A549 (cell line): Measurements from ENCODE around the gene TEKTIP1. TPM values are rescaled to one million over a fixed set of nuclear protein-coding genes. Genes with fewer than 3 reads are reported as not detected.

Experiments
- ATAC-seq, 2 experiments: fragments of 200-7000 bp in 1 of 2; fragments of >200 bp in 1 of 2; cut with Nextera tagmentation in 1 of 2; cut with Tn5 transposase in 1 of 2; 3 replicates each; pipeline versions ENCODE4 v1.8.0 to v1.9.1; 2018 to 2020; ENCODE audit warnings: mild to moderate bottlenecking in 1 of 2, moderate library complexity in 1 of 2
- CTCF ChIA-PET: fragments of 300-600 bp; sonication (Branson Sonifier 250); formaldehyde crosslinking; extraction: SDS; loops from one replicate; lab custom pipeline; 2021; ENCODE audit warnings: antibody characterized with exemption, inconsistent platforms; lab: Yijun Ruan, JAX
- POLR2A ChIA-PET: fragments of 350-600 bp; formaldehyde crosslinking; extraction: SDS; loops from one replicate; lab custom pipeline; 2021; ENCODE audit warnings: antibody characterized with exemption, inconsistent platforms; lab: Yijun Ruan, JAX
- DNase-seq, 2 experiments: peaks; one replicate each; pipeline versions ENCODE4 v3.0.0 to v3.0.0-alpha.2; 2011 to 2016; ENCODE audit warnings: low read depth in 1 of 2, low spot score in 1 of 2
- FAIRE-seq: peaks from 2 replicates; lab custom pipeline; 2011; peaks lifted over from hg19 to GRCh38; lab: Jason Lieb, UNC
- H3K27ac ChIP-seq, 2 experiments: fragments of >200 bp; sonication (Bioruptor Twin); formaldehyde crosslinking; 3 replicates each; pipeline ENCODE4 v1.5.1; 2016 to 2017
- H3K4me1 ChIP-seq: fragments of >200 bp; sonication (Bioruptor Twin); formaldehyde crosslinking; 3 replicates; pipeline ENCODE4 v1.6.1; 2016
- H3K4me2 ChIP-seq: fragments of >200 bp; sonication (Bioruptor Twin); formaldehyde crosslinking; 3 replicates; pipeline ENCODE4 v1.6.1; 2016
- H3K4me3 ChIP-seq: fragments of >200 bp; sonication (Bioruptor Twin); formaldehyde crosslinking; 3 replicates; pipeline ENCODE4 v1.5.1; 2016
- H3K9me3 ChIP-seq: fragments of >200 bp; sonication (Bioruptor Twin); formaldehyde crosslinking; 3 replicates; pipeline ENCODE4 v1.6.1; 2016
- ATOH8 ChIP-seq: fragments of 250-450 bp; sonication (Bioruptor Pico); IDR thresholded peaks from 2 replicates; pipeline ENCODE4 v1.5.0; 2020; ENCODE audit warnings: low read depth, mild to moderate bottlenecking, moderate library complexity
- BHLHE40 ChIP-seq: IDR thresholded peaks from 2 replicates; pipeline ENCODE4 v1.6.1; 2012; ENCODE audit warnings: low read depth, low read length, inconsistent platforms
- CBX8 ChIP-seq: fragments of 200-600 bp; sonication (generic); IDR thresholded peaks from 2 replicates; pipeline ENCODE4 v1.6.1; 2016
- E2F6 ChIP-seq: IDR thresholded peaks from 2 replicates; pipeline ENCODE4 v1.6.1; 2012; ENCODE audit warnings: low read depth, borderline replicate concordance
- EHF ChIP-seq: fragments of 250-450 bp; sonication (Bioruptor Pico); IDR thresholded peaks from 2 replicates; pipeline ENCODE4 v1.5.0; 2020; ENCODE audit warnings: mild to moderate bottlenecking
- EHMT2 ChIP-seq: fragments of 200-600 bp; sonication (generic); IDR thresholded peaks from 2 replicates; pipeline ENCODE4 v1.6.1; 2016; ENCODE audit warnings: antibody characterized with exemption, low read depth, mild to moderate bottlenecking, moderate library complexity
- GATA3 ChIP-seq: IDR thresholded peaks from 2 replicates; pipeline ENCODE4 v1.6.1; 2012; ENCODE audit warnings: borderline replicate concordance
- HDAC2 ChIP-seq: fragments of 200-600 bp; sonication (generic); IDR thresholded peaks from 2 replicates; pipeline ENCODE4 v1.6.1; 2016
- HMGXB4 ChIP-seq: fragments of 250-450 bp; sonication (Bioruptor Pico); IDR thresholded peaks from 2 replicates; pipeline ENCODE4 v1.5.0; 2021; ENCODE audit warnings: mild to moderate bottlenecking, moderate library complexity, borderline replicate concordance
- KDM5A ChIP-seq: fragments of 200-600 bp; sonication (generic); IDR thresholded peaks from 2 replicates; pipeline ENCODE4 v1.6.1; 2016; ENCODE audit warnings: antibody characterized with exemption, mild to moderate bottlenecking
- MAX ChIP-seq: IDR thresholded peaks from 2 replicates; pipeline ENCODE4 v1.6.1; 2012
- MYC ChIP-seq: IDR thresholded peaks from 2 replicates; pipeline ENCODE4 v1.6.1; 2012; ENCODE audit warnings: mild to moderate bottlenecking, inconsistent platforms, low read length, improper control_type of control experiment, borderline replicate concordance
- NFE2L2 ChIP-seq: fragments of 150-350 bp; conservative IDR thresholded peaks from 2 replicates; pipeline ENCODE4 v1.6.1; 2014; ENCODE audit warnings: low read length
- NR3C1 ChIP-seq: fragments of >200 bp; sonication (Bioruptor Twin); formaldehyde crosslinking; IDR thresholded peaks from 3 replicates; pipeline ENCODE4 v1.6.1; 2017
- POLR2A ChIP-seq: IDR thresholded peaks from 2 replicates; pipeline ENCODE4 v1.6.1; 2012; ENCODE audit warnings: mild to moderate bottlenecking, low read length
- POLR2AphosphoS2 ChIP-seq: conservative IDR thresholded peaks from 2 replicates; pipeline ENCODE4 v1.6.1; 2012; ENCODE audit warnings: low read length, improper control_type of control experiment, inconsistent platforms
- RCOR1 ChIP-seq: fragments of 150-350 bp; IDR thresholded peaks from 2 replicates; pipeline ENCODE4 v1.6.1; 2014; ENCODE audit warnings: antibody characterized with exemption, low read length, low read depth
- REST ChIP-seq: fragments of 200-600 bp; sonication (generic); IDR thresholded peaks from 2 replicates; pipeline ENCODE4 v1.6.1; 2016; ENCODE audit warnings: antibody characterized with exemption, mild to moderate bottlenecking, moderate library complexity
- RNF2 ChIP-seq: fragments of 200-600 bp; sonication (generic); IDR thresholded peaks from 2 replicates; pipeline ENCODE4 v1.6.1; 2016; ENCODE audit warnings: low read depth, mild to moderate bottlenecking, antibody characterized with exemption, moderate library complexity, borderline replicate concordance
- TFCP2L1 ChIP-seq: fragments of 250-450 bp; sonication (Bioruptor Pico); IDR thresholded peaks from 2 replicates; pipeline ENCODE4 v1.5.0; 2021; ENCODE audit warnings: mild to moderate bottlenecking
- USF2 ChIP-seq: fragments of 450-650 bp; IDR thresholded peaks from 2 replicates; pipeline ENCODE4 v1.6.1; 2014; ENCODE audit warnings: antibody characterized with exemption
- ZNF302 ChIP-seq: fragments of 250-450 bp; sonication (Bioruptor Pico); IDR thresholded peaks from 2 replicates; pipeline ENCODE4 v1.9.0; 2021; ENCODE audit warnings: inconsistent platforms, mild to moderate bottlenecking, moderate library complexity
- WGBS: methylation state at CpG from one replicate; pipeline ENCODE4 v1.1.6; 2017; ENCODE audit errors: missing lambda C conversion rate; 5-methylcytosine and 5-hydroxymethylcytosine counted together
- polyA plus RNA-seq, 4 experiments: library from polyadenylated mRNA; depleted of rRNA in 3 of 4; stranded (reverse); fragments of >200 nt; fragmentation: RNase III in 1 of 4; extraction: RNeasy Plus Mini Kit Qiagen cat#74134 plus additional on column Dnase treatment in 1 of 4; gene quantifications; 2 replicates in 3 of 4; 3 replicates in 1 of 4; pipeline ENCODE4 v1.2.3, GENCODE V29; 2011 to 2017

The TEKTIP1 gene
- polyA plus RNA-seq, 2 of the 4 experiments (the other 2 are of a cell fraction) = not detected

GRCh38 chr19:3522421-3523360 lies 16.3 kb upstream of the TEKTIP1 start:
- TF ChIP-seq EHF (no peak), RCOR1 (no peak), ZNF302 (CRISPR knock-in tag) (no peak), REST (no peak), CBX8 (no peak), USF2 (no peak), KDM5A (no peak), HMGXB4 (no peak), TFCP2L1 (no peak), ATOH8 (no peak), RNF2 (no peak), EHMT2 (no peak), POLR2A (no peak), HDAC2 (no peak), NR3C1 (no peak), MYC (no peak), BHLHE40 (no peak)
- FAIRE-seq (no peak), DNase-seq (no peak), ATAC-seq (no peak)
- no peak overlapping the region for H3K27ac ChIP-seq
- H3K4me1 ChIP-seq = no peaks in the 10 kb centered on the region; the same call in 2 of the 3 replicates
- H3K9me3 ChIP-seq = no peaks in the 10 kb centered on the region
- POLR2A ChIA-PET = no interaction called here
- no CpG with 5 or more reads among the region's 40 CpGs for WGBS
- no peak overlapping the region for H3K4me2 ChIP-seq
- CTCF ChIA-PET = interaction anchor here (0.9 to 1.0 kb wide), 2 partner anchors 23 to 218 kb away, joined by 3 read pairs; no protein-coding TSS in a partner anchor
- no peak overlapping the region for H3K4me3 ChIP-seq

GRCh38 chr19:3523361-3524077 lies 15.5 kb upstream of the TEKTIP1 start:
- Histone ChIP-seq H3K9me3 (no peaks in the 10 kb centered on the region), H3K4me2 (no peak overlapping the region), H3K4me3 (no peak overlapping the region), H3K27ac (no peak overlapping the region), H3K4me1 (no peaks in the 10 kb centered on the region)
- FAIRE-seq (no peak), DNase-seq (no peak), ATAC-seq (no peak)
- ChIA-PET POLR2A (no interaction called here), CTCF (no interaction called here)
- 100% methylated on average over 1 of the region's 21 CpGs for WGBS
- TF ChIP-seq NFE2L2 = no peak
- no peak for TF ChIP-seq NR3C1
- TF ChIP-seq MAX = no peak
- no peak for TF ChIP-seq GATA3
- TF ChIP-seq REST = no peak
- TF ChIP-seq BHLHE40 = no peak
- no peak for TF ChIP-seq POLR2AphosphoS2
- no peak for TF ChIP-seq EHMT2
- no peak for TF ChIP-seq E2F6
